WERI-Rb-1 (cell line): Measurements from ENCODE around the gene MRPL4.
"Not testable (repeated sequence)": the region's sequence is repeated elsewhere in the genome, so short reads cannot be mapped to it uniquely, and the experiment has no call there.

ENCODE experiments used
- DNase-seq: peaks from one replicate; pipeline ENCODE4 v3.0.0-alpha.2; 2020
- H3K27ac ChIP-seq: fragments of 250-450 bp; sonication (Bioruptor Pico); 2 replicates; pipeline ENCODE4 v1.5.1; 2020; ENCODE audit warnings: mild to moderate bottlenecking, moderate library complexity
- H3K27me3 ChIP-seq: fragments of 250-450 bp; sonication (Bioruptor Pico); 2 replicates; pipeline ENCODE4 v1.5.1; 2021; ENCODE audit warnings: mild to moderate bottlenecking, low read depth, moderate library complexity; ENCODE audit not compliant: insufficient read depth, severe bottlenecking
- H3K36me3 ChIP-seq: fragments of 250-450 bp; sonication (Bioruptor Pico); 2 replicates; pipeline ENCODE4 v1.5.1; 2020; ENCODE audit warnings: mild to moderate bottlenecking, moderate library complexity
- H3K4me3 ChIP-seq: 2 replicates; pipeline ENCODE4 v1.5.1; 2011; ENCODE audit warnings: low read depth, mild to moderate bottlenecking, control low read depth, low read length
- H3K9me3 ChIP-seq: fragments of 250-450 bp; sonication (Bioruptor Pico); 2 replicates; pipeline ENCODE4 v1.5.1; 2021; ENCODE audit warnings: mild to moderate bottlenecking, moderate library complexity; ENCODE audit not compliant: severe bottlenecking
- TF ChIP-seq, protein P1 (sequence below): IDR thresholded peaks from 2 replicates; pipeline ENCODE4 v1.5.1; 2011; ENCODE audit warnings: low read depth, mild to moderate bottlenecking, control low read depth, inconsistent platforms, low read length

Gene MRPL4

DNA sequence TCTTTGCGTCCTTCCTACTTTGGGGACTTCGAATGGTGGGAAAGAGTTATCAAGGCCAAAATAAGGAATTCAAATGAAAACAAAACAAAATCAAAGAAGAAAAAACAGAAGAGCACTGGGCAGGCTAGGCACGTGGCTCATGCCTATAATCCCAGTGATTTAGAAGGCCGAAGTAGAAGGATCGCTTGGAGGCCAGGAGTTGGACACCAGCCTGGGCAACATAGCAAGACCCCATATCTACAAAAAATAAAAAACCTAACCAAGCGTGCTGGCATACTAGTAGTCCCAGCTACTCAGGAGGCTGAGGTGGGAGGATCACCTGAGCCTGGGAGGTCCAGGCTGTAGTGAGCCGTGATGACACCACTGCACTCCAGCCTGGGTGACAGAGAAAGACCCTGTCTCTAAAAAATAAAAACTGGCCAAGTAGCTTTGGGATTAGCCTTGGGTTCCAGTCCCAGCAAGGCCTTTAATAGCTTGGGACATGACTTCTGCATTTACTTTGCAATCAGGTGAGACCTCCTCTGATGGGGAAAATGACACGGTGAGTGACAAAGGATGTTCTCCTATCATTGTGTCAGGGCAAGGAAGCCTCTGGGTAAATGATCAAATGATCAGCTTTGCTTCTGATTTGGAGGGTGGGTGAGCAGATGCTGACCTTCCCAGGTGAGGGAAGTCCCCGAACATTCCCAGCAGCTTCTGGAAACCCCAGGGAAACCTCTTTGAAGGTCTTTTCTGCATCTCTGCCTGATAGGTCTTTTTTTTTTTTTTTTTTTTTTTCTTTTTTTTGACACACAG lies 26.0 kb downstream of the MRPL4 start:
- Histone ChIP-seq H3K9me3 (no peaks in the 10 kb centered on the region), H3K27me3 (no peaks in the 10 kb centered on the region), H3K4me3 (no peak overlapping the region), H3K36me3 (no peaks in the 10 kb centered on the region), H3K27ac (no peak overlapping the region)
- TF ChIP-seq, protein P1, sequence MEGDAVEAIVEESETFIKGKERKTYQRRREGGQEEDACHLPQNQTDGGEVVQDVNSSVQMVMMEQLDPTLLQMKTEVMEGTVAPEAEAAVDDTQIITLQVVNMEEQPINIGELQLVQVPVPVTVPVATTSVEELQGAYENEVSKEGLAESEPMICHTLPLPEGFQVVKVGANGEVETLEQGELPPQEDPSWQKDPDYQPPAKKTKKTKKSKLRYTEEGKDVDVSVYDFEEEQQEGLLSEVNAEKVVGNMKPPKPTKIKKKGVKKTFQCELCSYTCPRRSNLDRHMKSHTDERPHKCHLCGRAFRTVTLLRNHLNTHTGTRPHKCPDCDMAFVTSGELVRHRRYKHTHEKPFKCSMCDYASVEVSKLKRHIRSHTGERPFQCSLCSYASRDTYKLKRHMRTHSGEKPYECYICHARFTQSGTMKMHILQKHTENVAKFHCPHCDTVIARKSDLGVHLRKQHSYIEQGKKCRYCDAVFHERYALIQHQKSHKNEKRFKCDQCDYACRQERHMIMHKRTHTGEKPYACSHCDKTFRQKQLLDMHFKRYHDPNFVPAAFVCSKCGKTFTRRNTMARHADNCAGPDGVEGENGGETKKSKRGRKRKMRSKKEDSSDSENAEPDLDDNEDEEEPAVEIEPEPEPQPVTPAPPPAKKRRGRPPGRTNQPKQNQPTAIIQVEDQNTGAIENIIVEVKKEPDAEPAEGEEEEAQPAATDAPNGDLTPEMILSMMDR: no peak
- DNase-seq: no peak

DNA sequence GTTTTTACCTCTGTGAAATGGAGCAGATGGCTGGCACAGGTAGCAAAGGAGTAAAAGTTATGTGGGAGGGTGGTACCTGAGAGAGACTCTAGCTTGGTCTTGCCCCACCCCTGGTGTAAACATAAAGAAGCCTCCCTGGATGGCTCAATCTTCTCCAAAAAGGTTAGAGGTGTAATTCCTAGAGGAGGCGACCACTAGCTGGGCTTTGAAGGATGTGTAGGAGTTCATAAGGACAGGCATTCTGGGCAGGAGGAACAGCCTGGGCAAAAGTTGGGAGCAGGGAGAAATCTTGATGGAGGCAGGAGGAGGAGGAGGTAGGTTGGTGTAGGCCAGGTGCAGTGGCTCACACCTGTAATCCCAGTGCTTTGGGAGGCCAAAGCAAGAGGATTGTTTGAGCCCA lies 26.9 kb downstream of the MRPL4 start:
- Histone ChIP-seq H3K36me3 (no peaks in the 10 kb centered on the region), H3K27me3 (no peaks in the 10 kb centered on the region), H3K4me3 (no peak overlapping the region), H3K27ac (no peak overlapping the region), H3K9me3 (no peaks in the 10 kb centered on the region)
- TF ChIP-seq, protein P1: no peak
- no peak for DNase-seq

DNA sequence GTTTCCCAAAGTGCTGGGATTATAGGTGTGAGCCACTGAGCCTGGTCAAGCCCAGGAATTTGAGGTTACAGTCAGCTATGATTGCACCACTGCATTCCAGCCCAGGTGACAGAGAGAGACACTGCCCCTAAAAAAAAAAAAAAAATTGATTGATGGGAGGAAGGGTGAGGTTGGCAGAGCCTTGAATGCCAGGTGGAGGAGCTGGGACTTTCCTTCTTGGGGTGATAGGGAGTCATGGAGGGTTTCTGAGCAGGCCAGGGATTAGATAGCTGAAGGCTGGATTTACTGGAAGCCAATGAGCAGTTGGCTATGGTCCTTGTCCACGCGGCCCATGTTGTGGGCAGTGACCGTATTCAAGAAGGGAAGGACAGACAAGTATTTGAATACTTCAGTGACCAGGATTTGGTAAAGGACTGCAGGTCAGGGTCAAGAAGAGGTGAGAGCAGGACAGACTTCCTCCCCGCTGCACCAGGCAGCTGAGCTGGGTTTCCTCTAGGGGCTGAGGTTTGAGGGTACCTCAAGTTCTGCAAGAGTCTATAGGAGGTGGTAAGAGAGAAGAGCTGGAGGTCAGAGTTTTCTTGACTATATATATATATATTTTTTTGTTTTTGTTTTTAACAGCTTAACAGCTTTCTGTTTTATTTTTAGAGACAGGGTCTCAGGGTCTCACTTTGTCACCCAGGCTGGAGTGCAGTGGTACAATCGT lies 27.9 kb downstream of the MRPL4 start:
- Histone ChIP-seq H3K27me3 (no peaks in the 10 kb centered on the region), H3K36me3 (no peaks in the 10 kb centered on the region), H3K4me3 (no peak overlapping the region), H3K9me3 (no peaks in the 10 kb centered on the region), H3K27ac (no peak overlapping the region)
- TF ChIP-seq, protein P1: no peak
- DNase-seq: no peak

DNA sequence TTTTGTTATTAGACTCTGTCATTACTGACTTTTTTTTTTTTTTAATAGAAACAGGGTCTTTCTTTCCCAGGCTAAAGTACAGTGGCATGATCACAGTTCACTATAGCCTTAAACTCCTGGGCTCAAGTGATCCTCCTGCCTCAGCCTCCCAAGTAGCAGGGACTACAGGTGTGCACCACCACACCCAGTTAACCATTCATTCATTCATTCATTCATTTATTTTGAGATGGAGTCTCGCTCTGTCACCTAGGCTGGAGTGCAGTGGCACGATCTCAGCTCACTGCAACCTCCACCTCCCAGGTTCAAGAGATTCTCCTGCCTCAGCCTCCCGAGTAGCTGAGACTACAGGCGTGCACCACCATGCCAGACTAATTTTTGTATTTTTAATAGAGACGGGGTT lies 30.0 kb downstream of the MRPL4 start:
- not testable (repeated sequence) for H3K36me3 ChIP-seq

DNA sequence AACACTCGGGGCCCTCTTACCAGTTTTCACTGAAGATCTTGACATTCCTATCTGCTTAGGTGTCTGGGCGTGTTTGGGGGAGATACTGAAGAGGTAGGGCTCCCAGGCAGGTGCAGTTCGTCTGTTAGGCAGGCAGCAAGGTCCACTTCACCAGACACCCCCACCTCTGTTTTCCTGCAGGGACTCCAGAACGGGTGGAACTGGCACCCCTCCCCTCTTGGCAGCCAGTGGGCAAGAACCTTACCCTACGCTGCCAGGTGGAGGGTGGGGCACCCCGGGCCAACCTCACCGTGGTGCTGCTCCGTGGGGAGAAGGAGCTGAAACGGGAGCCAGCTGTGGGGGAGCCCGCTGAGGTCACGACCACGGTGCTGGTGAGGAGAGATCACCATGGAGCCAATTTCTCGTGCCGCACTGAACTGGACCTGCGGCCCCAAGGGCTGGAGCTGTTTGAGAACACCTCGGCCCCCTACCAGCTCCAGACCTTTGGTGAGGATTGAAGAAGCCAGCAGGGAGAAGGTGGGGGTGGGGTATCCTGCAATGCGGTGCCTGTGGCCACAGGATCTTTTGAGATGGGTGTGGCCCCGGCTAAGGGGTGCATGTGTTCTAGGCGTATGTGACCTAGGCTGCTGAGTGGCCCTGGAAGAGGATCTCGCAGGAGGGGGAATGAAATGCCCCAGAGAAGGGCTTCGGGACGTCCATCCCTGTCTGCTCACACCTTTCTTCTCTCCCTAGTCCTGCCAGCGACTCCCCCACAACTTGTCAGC lies 31.5 kb downstream of the MRPL4 start:
- Histone ChIP-seq H3K27me3 (no peaks in the 10 kb centered on the region), H3K4me3 (no peak overlapping the region), H3K9me3 (no peaks in the 10 kb centered on the region), H3K27ac (no peak overlapping the region), H3K36me3 (no peaks in the 10 kb centered on the region)
- TF ChIP-seq, protein P1: no peak
- no peak for DNase-seq

More for the DNA sequence above, 30.0 kb downstream of the MRPL4 start:
- H3K4me3 ChIP-seq, DNase-seq, H3K9me3 ChIP-seq, H3K27ac ChIP-seq, H3K27me3 ChIP-seq: not testable (repeated sequence)
